Measurements from ENCODE around the gene EXOSC10. TPM values are rescaled to one million over a fixed set of nuclear protein-coding genes. Genes with fewer than 3 reads are reported as not detected.

Gene EXOSC10
- total and polyA plus RNA-seq, 10 donors: 27.5 to 66.3 (median 55.4) TPM

GRCh38 chr1:11138952-11139351, 39.3 kb upstream of the EXOSC10 start:
- Histone ChIP-seq H3K4me3 (no peak overlapping the region), H3K4me1 (peaks cover 0 to 6% (median 0%) of the 10 kb centered on the region in 6 donors), H3K9me3 (no peaks in the 10 kb centered on the region), H3K27me3 (replicated peaks in 1 of 7) (no peaks in the 10 kb centered on the region), H3K27ac (no peak overlapping the region), H3K36me3 (peaks cover 0 to 100% (median 63%) of the 10 kb centered on the region in 6 donors)
- DNase-seq: no peak
- WGBS, 5 donors: 88 to 98% (median 95%) methylated on average over 3 of the region's 3 CpGs
- no peak for TF ChIP-seq CTCF (IDR thresholded peaks at IDR 0.05 in 8 of 11, conservative IDR thresholded peaks at IDR 0.05 in 3 of 11)
- TF ChIP-seq POLR2A (IDR thresholded peaks at IDR 0.05): no peak
- no peak for TF ChIP-seq POLR2AphosphoS5 (IDR thresholded peaks at IDR 0.05)
- intact Hi-C loops (cut with DNase I; ENCODE audit: low total_unique reads): no loop called here

- H3K27me3 ChIP-seq (replicated peaks in 1 of 7): no peaks in the 10 kb centered on the region
- H3K4me3 ChIP-seq: no peak overlapping the region
- no peaks in the 10 kb centered on the region for H3K9me3 ChIP-seq
- no peak overlapping the region for H3K27ac ChIP-seq
- intact Hi-C loops (cut with DNase I; ENCODE audit: low total_unique reads): no loop called here
- H3K36me3 ChIP-seq: peaks cover 0 to 100% (median 65%) of the 10 kb centered on the region in 6 donors
- no peak for TF ChIP-seq CTCF (IDR thresholded peaks at IDR 0.05 in 8 of 11, conservative IDR thresholded peaks at IDR 0.05 in 3 of 11)
- TF ChIP-seq POLR2A (IDR thresholded peaks at IDR 0.05): no peak
- no peak for TF ChIP-seq POLR2AphosphoS5 (IDR thresholded peaks at IDR 0.05)
- WGBS, 5 donors: 94 to 100% (median 100%) methylated on average over 1 of the region's 1 CpG
- H3K4me1 ChIP-seq: no peaks in the 10 kb centered on the region
- DNase-seq: no peak
These were observed 38.4 kb upstream of the EXOSC10 start for GRCh38 chr1:11138029-11138428.

GRCh38 chr1:11134898-11135266, 35.2 kb upstream of the EXOSC10 start:
- intact Hi-C loops (cut with DNase I; ENCODE audit: low total_unique reads): no loop called here
- H3K4me3 ChIP-seq: no peak overlapping the region

More at GRCh38 chr1:11134898-11135266, 35.2 kb upstream of the EXOSC10 start:
- Histone ChIP-seq H3K27me3 (replicated peaks in 1 of 7) (no peaks in the 10 kb centered on the region), H3K4me1 (no peaks in the 10 kb centered on the region), H3K27ac (no peak overlapping the region), H3K9me3 (no peaks in the 10 kb centered on the region), H3K36me3 (peaks cover 3 to 100% (median 84%) of the 10 kb centered on the region in 6 donors)
- 81 to 96% (median 96%) methylated on average over 5 of the region's 5 CpGs for WGBS, 5 donors
- DNase-seq: no peak
- TF ChIP-seq CTCF (IDR thresholded peaks at IDR 0.05 in 8 of 11, conservative IDR thresholded peaks at IDR 0.05 in 3 of 11) (no peak), POLR2AphosphoS5 (IDR thresholded peaks at IDR 0.05) (no peak), POLR2A (IDR thresholded peaks at IDR 0.05) (no peak)

All from spleen (tissue), 11 donors.